AG09319 (cell line): ENCODE measurements around the gene PRPS1.

Source experiments
- DNase-seq: peaks from one replicate; pipeline ENCODE4 v3.0.0-alpha.2; 2010; ENCODE audit warnings: low read depth; ENCODE audit errors: extremely low read depth
- CTCF ChIP-seq: IDR thresholded peaks from 2 replicates; pipeline ENCODE4 v1.5.1; 2011; ENCODE audit warnings: low read depth, mild to moderate bottlenecking, inconsistent platforms, low read length, moderate library complexity

Gene PRPS1

GRCh38 chrX:107675365-107675654 is 47.0 kb downstream of the PRPS1 start:
- DNase-seq, result no peak

GRCh38 chrX:107675823-107676555 is 47.7 kb downstream of the PRPS1 start:
- TF ChIP-seq CTCF, result no peak
- DNase-seq, result no peak

More at GRCh38 chrX:107675365-107675654, 47.0 kb downstream of the PRPS1 start:
- TF ChIP-seq CTCF, result no peak

GRCh38 chrX:107676559-107677378 is 48.5 kb downstream of the PRPS1 start:
- TF ChIP-seq CTCF, result no peak
- peak; percentile 61 for DNase-seq

- DNase-seq, result no peak
- no peak for TF ChIP-seq CTCF
Measured at GRCh38 chrX:107677501-107677901, 49.2 kb downstream of the PRPS1 start.

GRCh38 chrX:107677909-107678308 is 49.6 kb downstream of the PRPS1 start:
- no peak for TF ChIP-seq CTCF
- DNase-seq, result no peak

- no peak for DNase-seq
- TF ChIP-seq CTCF, result no peak
Measured at GRCh38 chrX:107678957-107679740, 50.8 kb downstream of the PRPS1 start.

GRCh38 chrX:107682256-107682655 is 53.9 kb downstream of the PRPS1 start:
- TF ChIP-seq CTCF, result no peak
- DNase-seq, result no peak
